GM21619 (cell line): ENCODE data around the gene CRISPLD2.

Source experiments
- ATAC-seq: cut with Tn5 transposase; IDR thresholded peaks from one replicate; pipeline ENCODE4 v1.9.1; 2021; ENCODE audit not compliant: unreplicated experiment

The CRISPLD2 gene

DNA sequence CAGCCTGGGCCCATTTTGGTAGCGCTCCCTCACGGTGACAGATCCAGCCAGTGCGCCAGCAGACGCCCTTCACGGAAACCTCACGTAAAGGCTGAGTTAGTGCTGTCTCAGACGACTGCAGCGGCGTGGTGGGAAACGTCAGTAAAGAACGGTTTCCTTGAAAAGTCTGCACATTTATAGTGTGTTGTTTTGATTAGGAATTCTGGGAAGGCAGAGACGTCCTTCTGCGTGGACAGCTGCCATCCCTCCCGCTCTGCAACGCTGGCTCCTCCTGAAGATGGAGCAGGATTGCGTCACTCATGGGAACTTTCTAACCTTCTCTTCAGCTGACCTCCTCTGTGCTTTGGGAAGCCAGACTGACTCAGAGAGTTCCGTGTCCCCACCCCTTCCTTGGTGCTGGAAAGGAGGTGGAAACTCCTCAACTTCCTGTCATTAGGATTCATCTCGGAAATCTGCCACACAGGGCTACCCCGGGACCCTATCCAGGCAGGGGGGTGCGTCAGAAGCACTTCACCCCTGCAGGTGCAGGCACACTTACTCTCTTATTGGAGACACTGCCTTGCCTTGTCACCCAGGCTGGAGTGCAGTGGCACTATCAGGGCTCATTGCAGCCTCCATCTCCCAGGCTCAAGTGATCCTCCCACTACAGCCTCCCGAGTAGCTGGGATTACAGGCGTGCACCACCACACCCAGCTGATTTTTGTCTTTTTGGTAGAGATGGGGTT lies 24.3 kb upstream of the CRISPLD2 start:
- ATAC-seq, result no peak

DNA sequence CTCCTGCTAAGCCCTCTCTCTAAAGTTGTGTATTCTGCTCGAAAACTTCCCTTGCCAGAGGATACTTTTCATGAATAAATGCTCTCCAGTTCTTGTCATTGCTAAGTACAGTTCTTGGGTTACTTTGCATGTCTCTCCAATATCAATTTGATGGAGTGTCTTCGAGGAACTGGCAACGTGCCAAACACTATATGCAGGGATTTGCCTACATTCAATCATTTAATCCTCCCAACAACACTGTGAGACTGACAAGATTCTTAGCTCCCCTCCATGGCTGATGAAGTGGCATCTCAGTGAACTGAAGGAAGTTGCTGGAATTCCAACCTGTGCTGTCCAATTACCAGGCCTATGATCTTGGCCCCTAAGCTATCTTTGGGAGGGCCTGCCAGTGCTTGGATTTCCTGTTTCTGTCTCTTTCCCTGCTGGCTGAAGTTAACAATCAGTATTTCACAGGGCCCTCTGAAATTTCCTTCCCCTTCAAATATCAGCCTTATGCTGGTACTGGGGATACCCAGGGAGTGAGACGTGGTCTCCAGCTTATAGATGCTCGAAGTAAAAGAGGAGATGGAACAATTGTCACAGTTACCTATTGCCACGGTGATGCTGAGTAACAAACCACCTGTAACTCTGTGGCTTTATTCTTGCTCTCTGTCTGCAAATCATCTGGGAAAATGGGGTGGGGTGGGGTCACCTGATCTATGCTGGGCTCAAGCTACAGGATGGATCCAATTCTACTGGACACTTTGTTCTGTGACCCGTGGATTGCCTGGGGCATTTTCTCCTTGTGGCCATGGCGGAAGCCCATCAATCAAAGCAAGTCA lies 19.4 kb upstream of the CRISPLD2 start:
- no peak for ATAC-seq

DNA sequence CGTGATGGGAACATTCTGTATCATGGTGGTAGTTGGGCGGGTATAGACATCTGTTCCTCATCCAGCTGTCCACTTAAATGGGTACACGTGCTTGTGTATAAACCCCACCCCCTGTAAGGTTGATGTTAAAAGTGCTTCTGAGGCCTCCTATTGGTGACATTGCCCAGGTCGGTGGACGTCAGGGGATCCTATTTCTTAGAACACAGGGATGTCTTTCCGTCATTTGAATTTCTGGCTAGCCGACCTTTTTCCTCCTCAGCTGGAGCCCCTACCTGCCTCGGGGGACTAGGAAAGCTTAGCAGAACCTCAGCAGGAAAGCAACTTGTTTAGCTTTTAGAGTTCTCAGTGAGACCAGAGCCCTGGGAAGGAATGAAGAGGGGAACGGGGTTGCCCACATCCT lies 16.6 kb upstream of the CRISPLD2 start:
- ATAC-seq, result no peak

DNA sequence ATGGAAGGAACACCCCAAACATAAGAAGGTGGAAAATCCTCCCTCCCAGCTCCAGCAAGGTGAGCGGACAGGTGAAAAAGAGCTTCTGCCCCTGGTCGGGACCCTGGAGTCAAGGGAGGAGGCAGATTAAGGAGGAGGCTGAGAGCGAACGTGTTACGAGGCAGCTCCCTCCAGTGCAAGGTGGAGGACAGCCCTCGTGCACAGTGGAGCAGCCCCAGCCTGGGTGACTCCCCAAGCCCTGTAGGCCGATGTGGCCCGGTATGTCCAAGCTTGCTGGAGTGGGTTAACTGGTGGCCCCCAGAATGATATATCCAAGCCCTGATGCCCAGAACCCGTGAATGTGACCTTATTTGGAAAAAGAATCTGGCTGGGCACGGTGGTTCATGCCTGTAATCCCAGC lies 15.5 kb upstream of the CRISPLD2 start:
- no peak for ATAC-seq

DNA sequence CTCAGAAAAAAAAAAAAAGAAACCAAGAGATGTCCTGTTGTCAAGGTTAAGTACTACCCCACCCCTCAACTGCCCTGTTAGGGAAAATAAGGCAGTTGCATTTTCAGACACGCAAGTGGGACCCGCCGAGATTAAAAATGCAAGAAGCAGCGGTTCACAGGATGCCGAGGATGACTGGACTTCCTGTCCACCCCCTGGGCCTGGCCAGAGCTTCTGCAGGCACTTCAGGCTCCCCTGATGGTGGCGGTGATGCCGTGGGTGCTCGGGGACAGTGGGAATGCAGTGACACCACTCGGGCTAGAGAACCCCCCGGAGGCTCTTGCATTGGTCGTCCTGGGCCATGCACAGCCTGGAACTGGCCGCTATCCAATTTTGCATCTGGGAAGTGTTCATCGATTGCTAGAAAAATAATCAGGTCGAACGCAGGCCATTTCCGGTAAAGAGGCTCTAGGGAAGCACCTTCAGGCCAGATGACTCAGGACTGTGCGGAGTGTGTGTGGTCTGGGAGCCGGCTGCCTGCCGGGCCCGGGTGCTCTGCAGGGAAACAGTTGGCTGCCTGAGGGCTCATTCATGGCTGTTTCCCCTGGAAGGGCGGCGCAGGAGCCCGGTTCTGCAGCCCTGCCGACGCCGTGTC lies 13.4 kb upstream of the CRISPLD2 start:
- peak; percentile 49 for ATAC-seq

DNA sequence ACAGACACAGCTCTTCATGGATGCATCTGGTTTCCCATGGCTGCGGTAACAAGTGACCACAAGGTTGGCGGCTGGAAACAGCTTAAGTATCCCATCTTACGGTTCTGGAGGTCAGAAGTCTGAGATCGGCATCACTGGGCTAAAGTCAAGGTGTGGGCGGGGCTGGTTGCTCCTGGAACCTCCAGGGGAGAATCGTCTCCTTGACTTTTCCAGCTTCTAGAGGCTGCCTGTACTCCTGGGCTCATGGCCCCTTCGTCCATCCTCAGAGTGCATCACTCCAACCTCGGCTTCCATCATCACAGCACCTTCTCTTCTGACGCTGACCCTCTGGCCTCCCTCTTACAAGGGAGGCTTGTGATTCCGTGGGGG lies 12.9 kb upstream of the CRISPLD2 start:
- ATAC-seq, result no peak

DNA sequence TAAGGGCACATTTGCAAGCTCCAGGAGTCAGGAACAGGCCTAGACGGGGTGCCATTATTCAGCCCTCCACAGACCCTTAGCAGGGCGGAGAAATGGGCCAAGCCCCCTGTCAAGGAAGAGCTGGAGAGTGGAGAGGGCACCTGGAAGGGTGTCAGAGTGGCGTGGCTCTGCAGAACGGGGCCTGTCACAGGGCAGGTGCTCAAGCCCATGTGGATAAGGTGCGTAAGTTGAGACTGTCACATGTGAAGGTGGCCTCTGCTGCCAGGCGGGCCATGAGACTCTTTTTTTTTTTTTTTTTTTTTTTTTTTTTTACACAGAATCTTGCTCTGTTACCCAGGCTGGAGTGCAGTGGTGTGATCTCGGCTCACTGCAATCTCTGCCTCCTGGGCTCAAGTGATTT lies 12.0 kb upstream of the CRISPLD2 start:
- no peak for ATAC-seq

DNA sequence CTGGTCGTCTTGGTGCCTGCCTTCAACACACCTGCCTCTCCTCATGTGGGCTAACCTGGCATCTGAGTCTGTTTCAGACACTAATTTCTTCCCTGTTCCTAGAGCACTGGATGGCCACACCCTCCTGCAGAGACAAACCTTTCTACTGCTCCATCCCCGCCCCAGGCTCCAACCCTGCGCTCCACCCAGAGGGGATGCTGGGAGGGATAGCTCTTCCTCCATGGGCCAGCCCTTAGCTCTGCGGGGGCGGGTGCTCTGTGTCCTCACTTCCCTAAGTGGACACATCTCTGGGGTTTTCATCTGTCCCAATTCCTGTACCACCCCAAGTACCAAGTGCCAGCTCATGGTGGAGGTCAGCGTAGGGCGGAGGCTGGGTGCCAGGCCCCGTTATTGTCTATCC lies 11.0 kb upstream of the CRISPLD2 start:
- no peak for ATAC-seq

DNA sequence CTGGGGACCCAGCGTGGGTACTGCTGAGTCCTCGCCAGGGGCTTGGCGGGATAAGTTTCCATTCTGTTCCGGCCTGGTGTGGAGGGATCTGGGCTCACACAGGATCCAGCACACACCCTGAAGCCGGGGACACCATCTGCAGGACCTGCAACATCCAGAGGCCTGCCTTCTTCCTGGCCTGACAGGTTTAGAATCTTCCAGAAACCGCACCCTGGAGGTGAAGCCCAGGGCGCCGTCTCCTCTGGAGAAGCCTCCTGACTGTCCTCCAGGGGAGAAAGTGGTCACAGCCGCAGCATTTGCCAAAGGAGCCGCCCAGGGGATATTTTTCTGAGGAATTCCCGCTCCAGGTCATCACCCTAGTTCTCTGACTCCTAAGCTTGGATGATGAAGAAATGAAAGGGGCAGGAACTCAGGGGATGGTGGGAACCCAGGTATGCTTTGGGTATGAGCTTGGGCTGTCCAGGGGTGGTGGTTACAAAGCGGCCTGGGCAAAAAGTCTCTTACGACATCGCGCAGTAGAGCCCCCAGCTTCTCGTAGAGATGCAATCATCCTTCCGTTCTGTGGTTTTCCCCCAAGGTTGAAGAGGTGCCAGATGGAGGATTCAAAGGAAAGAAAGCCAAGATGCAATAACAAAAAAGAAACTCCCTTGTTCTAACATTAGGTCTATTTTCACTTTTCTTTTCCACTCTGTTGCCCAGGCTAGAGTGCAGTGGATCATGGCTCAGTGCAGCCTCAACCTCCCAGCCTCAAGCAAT lies 9.1 kb upstream of the CRISPLD2 start:
- peak; percentile 57 for ATAC-seq

DNA sequence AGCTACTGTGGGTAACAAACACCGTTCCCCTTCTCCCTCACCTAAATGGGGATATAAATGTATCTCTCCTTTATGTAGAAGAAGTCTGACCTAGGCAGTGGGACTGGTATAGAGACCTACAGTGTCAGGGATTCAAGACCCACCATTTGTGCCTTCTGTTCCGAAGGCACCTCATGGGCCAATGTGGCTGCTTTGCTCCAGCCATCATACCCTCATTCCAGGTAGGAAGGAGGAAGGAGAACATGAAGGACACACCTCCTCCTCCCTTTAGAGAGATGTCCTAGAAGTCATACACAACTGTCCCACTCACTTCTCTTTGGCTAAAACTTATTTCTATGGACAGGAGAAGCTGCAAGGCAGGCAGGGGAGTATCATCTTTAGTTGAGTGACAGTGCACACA lies 8.3 kb upstream of the CRISPLD2 start:
- no peak for ATAC-seq

DNA sequence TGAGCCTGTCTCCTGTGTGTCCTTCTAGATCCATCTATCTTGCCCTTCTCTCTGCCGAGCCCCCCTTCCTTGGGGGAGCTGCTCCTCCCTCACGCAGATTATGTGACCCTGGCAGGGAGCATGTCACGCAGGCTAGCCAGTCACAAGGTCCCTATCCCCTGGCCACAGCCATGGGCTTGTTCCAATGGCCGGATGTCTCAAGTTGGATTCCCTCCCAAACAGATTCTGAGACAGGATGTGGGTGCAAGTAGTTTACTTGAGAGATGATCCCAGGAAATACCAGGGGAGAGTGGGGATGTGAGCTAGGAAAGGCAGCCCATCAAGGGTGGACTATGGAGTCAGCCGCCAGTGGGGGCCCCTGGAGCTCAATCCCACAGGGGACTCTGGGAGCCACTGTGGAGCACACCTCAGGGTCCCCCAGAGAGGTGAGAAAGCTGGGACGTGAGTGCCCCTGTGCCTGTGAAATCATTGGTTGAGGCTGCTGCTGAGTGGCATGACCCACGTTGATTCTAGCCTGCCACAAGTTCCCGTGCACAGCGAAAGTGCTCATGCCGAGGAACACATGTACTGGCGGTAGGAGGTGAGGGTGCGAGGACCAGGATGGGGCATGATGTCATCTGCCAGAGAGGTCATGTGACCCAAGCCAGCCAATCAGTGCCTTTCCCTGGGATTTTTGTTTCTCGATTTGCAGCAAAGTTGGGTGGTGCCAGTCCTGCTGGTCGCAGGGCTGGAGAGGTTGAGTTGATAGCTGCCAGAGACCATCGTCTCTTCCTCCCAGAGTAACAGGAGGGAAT lies 6.4 kb upstream of the CRISPLD2 start:
- ATAC-seq, result no peak

DNA sequence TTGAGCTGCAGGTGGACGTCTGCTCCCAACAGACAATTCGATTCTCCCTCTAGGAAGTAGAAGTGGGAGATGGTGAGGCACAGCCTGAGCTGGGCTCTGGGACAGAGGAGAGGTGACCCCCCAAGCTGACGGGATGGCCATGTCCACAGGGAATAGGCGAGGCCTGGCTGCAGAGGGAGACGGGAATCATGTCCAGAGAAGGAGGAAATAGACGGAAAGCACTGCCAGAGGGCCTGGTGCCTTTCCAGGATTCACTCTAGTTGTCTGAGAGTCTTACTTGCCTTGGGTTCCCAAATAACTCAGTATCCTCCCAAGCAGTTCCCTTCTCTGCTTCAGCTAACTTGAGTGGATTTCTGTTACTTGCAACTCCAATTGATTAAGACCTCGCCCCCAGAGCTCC lies 4.3 kb upstream of the CRISPLD2 start:
- no peak for ATAC-seq

DNA sequence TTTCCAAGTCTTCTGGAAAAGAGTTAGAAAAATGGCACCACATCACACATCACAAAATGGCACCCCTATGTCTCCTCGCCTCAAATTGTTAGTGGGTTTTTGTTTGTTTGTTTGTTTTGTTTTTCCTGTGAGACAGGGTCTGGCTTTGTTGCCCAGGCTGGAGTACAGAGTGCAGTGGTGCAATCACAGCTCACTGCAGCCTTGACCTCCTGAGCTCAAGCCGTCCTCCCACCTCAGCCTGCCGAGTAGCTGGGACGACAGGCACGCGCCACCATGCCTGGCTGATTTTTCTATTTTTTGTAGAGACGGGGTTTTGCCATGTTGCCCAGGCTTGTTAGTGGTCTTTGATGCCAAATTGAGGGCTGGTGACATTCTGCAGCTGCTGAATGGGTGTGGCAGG lies 3.8 kb upstream of the CRISPLD2 start:
- ATAC-seq, result no peak

DNA sequence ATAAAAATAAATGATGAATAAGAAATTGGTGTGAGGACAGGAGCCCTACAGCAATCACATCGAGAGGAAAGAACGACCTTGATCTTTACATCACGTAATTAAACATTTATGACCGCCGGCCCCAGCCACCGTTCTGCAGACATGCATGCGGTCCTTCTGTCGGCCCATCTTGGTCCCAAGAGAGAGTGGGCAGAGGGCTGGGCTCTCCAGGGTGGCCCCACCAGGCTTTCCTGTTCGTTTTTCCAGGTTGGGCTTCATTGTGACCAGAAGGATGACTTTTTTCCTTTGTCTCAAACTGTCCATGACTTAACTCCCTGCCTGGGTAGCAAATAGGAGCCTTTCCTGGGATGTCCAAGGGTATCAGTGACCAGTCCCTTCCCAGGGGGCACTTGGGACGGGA lies 3.3 kb upstream of the CRISPLD2 start:
- ATAC-seq, result no peak

DNA sequence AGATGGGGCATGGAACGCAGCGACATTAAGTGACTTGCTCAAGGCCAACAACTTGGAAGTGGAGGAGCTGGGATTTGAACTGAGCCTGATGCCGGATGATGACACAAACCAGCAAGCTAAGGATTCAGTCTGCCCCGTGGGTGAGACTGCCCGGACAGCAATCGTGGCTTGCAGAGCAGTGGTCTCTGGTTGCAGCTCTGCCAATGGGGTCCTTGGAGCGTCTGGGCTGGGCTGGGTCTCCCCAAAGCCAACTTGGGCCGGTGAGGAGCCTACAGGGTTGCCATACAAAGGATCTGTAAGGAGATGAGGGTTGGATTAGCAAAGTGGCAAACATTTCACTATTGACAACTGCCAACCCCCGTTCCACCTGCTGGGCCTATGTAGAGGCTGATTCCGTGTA lies 2.6 kb upstream of the CRISPLD2 start:
- no peak for ATAC-seq

DNA sequence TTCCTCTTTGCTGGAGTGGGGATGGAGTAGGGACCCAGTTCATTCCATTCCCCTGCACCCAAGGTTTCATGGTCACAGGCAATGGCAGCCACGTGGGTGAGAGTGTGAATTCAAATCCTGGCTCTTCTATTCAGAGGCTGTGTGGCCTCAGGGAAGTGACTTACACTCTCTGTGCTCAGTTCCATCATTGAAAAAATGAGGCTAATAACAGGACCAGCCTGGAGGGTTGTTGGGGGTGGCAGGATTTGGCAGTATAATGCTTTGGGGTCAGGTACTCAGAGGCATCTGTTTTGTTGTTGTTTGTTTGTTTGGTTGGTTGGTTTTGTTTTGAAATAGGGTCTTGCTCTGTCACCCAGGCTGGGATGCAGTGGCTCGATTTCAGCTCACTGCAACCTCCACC lies 2.2 kb upstream of the CRISPLD2 start:
- no peak for ATAC-seq

DNA sequence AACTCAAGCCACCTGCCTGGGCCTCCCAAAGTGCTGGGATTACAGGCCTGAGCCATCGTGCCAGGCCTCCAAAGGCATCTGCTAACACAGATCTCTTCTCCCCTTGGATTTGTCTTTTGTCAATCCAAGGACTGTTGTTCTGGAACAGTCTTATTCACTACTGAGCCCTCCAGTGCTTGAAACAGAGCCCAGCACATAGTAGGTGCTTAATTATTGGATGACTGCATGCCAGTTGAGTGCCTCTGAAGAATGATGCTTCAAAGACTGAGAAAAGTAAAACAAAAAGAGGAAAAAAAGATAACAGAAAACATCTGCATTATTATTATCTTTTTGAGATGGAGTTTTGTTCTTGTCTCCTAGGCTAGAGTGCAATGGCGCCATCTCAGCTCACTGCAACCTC lies 1.7 kb upstream of the CRISPLD2 start:
- ATAC-seq, result no peak

DNA sequence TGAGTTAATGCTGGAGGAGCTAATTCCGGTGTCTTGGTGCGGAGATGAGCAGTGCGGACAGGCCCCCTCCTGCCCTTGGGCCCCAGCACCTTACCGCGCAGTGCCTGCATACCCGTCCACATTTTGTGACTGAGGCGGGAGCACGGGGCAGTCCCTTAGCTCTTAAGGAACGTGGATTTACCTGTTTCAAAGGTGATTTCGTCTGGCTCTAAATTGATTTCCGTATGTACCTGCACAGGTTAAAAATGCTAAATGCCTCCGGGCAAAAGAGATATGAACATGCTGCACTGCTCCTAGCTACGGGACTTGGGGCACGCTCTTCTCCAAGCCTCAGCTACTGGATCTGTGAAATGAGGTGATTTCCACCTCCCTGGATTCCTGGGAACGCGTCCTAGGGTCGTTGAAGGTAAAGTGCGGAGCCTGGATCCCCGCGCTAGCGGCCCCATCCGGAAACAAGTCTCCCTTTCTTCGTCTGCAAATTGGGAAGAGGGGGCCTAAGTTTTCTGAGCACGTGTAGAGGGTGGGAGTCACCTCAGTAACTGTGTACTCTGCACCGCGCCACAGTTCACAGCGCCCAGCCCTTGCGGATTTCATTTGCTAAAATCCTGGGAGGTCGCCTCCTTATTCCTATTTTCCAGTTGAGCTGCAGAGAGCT lies 669 bp upstream of the CRISPLD2 start:
- no peak for ATAC-seq

DNA sequence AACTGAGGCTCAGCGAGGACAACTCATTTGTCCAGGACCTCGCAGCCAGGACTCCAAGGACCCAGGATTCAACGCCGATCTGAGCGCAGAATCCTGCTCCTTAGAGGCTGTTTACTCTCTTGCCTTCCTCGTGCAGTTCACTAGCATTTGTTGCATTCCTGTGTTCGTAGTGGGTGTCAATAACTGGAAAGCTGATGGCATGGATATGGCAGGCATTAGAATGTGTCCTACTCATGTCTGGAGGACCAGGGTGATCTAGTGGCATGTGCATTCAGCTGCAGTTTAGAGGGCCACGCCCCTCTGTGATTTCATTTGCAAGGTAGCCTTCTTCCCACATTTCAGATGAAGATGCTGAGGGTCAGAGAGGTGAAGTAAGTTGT lies 510 bp downstream of the CRISPLD2 start:
- no peak for ATAC-seq

DNA sequence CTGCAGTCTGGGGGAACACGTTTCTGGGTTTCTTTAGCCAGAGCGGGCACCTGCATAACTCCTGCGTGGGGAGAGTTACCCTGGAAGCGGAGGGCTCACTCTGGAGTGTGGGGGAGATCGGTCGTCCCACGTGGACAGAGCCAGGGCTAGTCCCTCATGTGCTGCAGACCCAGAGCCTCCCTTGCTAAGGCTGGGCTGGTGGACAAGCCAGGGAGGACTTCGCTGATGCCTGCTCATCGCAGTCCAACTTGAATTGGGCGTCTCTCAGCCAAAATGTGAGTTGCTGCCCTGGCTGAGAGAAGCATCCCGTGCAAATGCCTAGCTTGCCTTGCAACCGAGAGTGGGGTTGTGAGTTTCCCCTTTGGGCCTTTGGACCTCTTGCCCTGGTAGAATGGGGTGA lies 986 bp downstream of the CRISPLD2 start:
- no peak for ATAC-seq
